NCI-H2107 (cell line): Measurements from ENCODE around the gene GATA2.

Experiments used
- DNase-seq: peaks from one replicate; lab custom pipeline; 2025; lab: John Stamatoyannopoulos, UW

GATA2 gene

GRCh38 chr3:128433837-128434165 lies 59.2 kb downstream of the GATA2 start:
- no peak for DNase-seq

GRCh38 chr3:128432971-128433836 lies 59.8 kb downstream of the GATA2 start:
- no peak for DNase-seq

GRCh38 chr3:128432301-128432970 lies 60.6 kb downstream of the GATA2 start:
- DNase-seq = no peak

- DNase-seq = no peak
Measured at GRCh38 chr3:128431803-128432300, 61.1 kb downstream of the GATA2 start.

- DNase-seq = no peak
Measured at GRCh38 chr3:128430731-128431130, 62.3 kb downstream of the GATA2 start.

- DNase-seq = no peak
Measured at GRCh38 chr3:128430301-128430700, 62.7 kb downstream of the GATA2 start.

- no peak for DNase-seq
Measured at GRCh38 chr3:128429751-128430150, 63.2 kb downstream of the GATA2 start.
